T-helper 2 cell (primary cell): ENCODE results near the gene MAML2.

Experiments used
- DNase-seq, 5 experiments: peaks; one replicate each; pipeline versions ENCODE4 v3.0.0 to v3.0.0-alpha.2; 2012 to 2022

MAML2 gene

DNA sequence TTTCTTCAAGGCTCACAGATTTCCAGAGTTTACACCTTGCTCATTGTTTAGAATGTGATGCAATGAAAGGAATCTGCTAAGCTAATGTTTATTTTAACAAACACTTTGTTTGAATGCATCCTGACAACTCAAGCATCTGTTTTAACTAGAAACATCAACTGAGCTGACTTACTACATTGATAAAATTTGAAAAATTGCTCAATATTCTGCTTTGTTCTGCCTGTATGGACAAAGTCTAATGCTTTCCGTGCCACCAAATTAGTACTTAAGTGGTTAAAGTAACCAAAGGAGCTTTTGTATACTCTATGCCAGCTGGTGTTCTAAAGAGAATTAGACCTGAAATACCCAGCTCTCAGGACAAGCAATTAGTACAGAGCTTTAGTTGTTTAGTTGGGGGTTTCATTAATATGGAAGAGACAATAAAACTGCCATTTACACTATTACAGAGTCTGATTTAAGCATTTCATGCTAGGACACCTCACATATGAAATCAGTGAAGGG, 105.2 kb downstream of the MAML2 start:
- no peak for DNase-seq

DNA sequence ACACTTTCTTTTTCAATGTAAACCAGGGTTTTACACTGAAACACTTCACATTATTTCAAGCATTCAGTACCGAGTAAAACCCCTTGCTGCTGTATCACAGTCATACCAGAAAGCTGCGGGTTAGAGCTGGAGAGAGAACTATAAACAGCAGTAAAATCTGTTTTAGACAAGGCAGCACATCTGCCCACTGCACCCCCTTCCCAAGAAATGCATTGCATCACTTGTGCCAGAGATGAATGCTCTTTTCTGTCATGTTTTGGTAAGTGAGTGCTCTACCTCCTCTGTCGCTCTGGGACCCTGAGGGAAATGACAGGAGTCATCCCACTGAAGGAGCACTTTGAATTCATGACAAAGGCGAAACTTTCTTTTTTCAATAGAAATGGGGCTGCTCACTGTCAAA, 107.2 kb downstream of the MAML2 start:
- DNase-seq, result peak in 2 of 5 experiments; percentile 38 to 95

DNA sequence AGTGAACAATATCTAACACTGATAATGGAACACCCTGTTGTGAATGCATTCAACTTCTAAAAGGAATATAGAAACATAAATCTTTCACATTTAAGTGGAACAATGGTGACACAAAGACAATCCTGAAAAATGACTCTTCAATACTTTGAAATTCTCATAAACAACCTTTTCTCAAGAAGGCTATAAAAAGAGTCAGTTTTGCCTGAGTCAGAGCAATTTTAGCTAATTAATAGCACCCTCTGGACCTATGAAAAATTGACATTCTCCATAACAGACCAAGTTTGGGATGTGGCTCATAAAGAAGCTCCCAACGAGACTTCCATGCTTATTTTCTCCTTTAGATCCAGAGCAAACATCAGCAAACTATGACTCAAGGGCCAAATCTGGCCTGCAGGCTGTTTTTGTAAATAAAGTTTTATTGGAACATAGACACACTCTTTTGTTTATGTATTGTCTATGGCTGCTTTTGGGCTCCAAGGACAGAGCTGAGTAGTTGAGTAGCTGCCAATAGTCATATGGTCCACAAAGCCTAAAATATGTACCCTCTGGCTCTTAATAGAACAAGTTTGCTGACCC, 108.0 kb downstream of the MAML2 start:
- DNase-seq, result no peak

DNA sequence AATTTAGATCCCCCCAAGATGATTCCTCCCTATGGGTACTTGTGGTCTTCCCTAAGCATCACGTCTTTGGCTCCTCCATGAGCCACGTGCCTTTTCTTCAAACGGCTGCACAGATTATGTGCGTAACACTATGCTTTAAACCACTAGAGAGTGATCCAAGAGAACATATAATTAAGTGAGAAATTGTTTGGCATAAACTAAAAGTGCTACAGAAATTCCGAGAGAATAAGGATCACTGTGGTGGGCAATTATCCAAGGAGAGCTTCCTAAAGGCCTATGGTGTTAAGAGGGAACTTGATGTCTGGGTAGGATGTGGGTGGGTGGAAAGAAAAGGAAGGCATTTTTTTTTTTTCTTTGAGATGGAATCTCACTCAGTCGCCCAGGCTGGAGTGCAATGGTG, 110.9 kb downstream of the MAML2 start:
- DNase-seq, result no peak

DNA sequence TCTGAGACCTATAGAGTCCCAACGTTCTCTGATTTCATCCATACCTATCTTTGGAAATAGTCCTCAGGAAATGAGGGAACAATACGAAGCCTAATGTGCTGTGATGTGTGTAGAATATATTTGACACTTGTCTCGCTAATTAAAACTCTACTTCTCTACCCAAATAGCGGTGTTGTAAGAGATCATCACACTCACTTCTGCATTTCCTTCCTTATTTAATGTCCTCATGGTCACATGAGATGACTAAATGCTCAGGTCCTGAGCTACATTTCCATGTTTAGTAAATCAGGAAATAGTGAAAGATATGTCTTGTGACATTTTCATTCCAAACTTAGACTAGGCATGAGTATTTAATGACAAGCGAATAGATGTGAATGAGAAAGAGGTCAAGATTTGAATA, 112.3 kb downstream of the MAML2 start:
- no peak for DNase-seq

DNA sequence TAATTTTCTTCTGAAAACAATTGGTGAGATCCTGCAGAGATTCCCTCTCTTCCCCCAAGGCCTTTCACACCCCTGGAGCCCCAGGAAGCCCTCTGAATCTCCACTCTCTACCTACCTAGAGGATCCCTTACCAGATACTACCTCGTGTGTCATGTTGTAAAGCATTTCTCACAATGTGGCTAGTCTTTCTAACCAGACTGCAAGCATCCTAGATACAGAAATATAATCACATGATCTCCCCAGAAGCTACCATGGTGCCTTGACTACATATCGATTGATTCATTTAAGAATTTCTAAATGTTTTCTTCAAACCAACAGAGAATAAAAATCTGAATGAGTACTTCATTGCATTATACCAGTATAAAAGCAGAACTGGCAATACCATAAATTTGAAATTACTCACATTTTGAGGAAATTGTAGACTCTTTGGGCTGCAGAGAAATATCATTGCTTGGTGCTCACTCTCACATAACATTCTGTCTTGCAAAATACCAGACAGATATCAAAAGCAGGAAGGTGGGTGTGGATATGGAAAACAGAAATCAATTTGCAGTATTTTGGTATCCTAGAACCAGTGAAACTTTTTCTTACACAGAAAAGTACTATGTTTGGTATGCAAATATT, 113.5 kb downstream of the MAML2 start:
- DNase-seq, result peak in 1 of 5 experiments; percentile 45

DNA sequence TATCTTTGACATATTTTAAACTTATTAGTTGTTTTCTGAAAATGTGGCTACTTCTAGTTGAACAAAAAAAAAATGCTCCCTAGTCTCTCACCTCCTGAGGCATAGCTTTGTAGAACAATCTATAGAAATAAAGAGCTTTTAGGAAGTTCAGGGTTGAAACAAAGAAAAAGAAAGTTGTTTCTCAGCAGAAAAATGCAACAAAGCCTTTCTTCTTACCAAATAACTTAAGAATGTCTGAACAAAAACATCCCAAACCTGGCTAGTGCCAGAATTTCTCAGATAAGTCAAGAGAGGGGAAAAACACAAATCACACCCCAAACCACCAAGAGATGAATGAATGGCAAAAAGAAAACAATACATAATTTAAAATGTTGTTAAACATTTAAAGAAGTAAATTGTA, 114.1 kb downstream of the MAML2 start:
- DNase-seq, result no peak

DNA sequence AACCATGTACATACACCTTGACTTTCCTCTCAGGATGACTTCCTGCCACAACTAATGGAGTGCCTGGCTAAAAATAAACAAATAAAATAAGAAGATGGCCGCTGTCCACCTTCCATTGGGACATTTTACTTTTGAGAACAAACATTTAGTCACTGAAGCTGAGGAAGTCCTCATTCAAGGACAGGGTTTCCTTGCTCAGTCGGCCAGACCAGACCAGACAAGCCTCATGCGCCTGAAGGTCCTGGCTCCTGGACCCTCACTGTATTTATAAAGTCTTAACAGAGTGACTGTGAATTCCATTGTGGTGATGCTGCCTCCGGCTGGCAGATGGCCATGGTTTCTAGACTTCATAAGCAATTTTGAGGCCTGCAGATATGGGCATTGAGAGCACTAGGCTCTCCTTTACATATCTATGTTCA, 114.5 kb downstream of the MAML2 start:
- DNase-seq, result no peak

DNA sequence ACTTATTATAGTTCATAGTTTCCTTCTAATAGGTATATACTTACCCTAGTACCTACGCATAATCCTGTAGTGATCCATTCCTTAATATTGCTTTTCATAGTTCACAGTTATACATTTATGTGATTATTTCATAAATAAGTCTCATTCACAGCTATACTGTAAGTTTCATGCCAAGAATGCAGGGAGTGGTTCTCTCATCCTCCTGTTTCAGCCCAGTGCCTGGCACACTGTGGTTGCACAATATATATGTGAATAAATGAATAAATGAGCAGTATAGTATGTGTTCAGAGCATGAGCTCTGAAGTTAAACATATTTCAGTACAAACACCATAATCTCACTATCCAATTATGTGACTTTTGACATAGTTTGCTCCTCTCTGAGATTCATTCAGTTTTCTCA, 115.8 kb downstream of the MAML2 start:
- DNase-seq, result no peak

DNA sequence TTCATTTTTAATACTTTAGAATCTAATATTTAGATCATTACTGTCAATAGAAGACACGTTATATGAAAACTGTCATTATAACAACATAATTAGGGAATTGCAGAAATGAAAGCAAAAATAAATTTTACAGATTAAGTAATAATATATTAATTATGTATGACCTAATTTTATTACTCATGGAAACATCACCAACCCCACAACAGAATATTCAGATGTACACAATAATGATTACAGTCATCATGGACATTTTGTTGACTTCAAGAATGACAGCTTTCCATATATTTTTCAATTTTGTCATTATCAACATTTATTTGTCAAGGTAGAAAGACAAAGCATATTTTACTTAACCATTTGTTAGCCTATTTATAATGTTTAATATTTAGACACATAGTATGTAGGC, 119.9 kb downstream of the MAML2 start:
- DNase-seq, result no peak

DNA sequence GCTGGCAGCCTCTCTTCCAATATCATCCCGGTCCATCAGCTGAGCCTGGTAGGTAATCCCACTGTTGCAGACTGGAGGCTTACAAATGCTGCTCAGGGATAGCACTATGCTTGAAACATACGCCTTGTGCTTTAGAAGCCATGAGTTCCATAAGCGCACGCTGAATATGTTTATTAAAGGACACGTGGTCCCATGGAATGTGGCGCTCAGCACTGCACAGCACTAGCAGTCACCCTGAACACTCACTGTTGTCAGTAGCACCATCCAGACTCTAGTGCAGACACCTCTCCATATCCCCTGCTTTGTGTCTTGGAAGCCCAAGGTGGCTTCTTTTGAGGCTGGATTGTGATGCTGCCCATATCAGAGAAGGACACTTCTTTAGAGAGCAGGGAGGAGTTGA, 120.9 kb downstream of the MAML2 start:
- DNase-seq, result no peak

DNA sequence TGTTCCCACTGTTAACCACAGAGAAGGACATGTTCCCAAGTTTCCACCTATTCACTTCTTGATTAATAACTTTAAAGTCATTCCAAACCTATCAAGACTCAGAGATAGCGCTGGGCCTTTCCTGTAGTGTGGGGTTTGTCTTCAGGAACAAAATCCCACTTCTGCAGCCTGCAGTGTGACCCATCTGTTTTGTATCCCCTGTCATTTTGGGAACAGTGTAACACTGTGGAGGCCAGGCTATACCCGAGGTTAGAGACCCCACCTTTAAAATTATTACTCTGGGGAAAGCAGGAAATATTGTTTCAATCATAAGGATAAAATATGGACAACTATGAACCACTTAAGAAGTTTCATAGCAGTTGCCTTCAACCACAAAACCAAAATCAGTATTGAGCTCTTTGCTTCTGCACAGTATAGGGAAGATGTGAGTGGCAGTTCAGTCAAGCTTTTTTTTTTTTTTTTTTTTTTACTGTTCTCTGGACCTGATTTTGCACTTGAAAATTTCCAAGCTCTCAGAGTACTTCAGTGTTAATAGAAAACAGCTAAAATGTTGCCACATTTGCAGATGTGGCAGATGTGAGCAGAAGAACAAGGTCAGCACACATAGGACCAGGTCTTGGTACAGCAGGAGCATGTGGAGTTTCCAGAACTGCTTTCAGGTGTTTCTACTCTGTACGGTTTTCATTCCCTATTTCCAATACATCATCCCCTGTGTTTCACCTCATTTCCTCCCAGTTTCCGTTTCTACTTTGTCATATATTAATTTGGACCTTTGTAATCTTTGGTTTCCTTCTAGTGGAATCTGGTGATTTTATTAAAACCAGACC, 121.5 kb downstream of the MAML2 start:
- peak in 1 of 5 experiments; percentile 71 for DNase-seq

DNA sequence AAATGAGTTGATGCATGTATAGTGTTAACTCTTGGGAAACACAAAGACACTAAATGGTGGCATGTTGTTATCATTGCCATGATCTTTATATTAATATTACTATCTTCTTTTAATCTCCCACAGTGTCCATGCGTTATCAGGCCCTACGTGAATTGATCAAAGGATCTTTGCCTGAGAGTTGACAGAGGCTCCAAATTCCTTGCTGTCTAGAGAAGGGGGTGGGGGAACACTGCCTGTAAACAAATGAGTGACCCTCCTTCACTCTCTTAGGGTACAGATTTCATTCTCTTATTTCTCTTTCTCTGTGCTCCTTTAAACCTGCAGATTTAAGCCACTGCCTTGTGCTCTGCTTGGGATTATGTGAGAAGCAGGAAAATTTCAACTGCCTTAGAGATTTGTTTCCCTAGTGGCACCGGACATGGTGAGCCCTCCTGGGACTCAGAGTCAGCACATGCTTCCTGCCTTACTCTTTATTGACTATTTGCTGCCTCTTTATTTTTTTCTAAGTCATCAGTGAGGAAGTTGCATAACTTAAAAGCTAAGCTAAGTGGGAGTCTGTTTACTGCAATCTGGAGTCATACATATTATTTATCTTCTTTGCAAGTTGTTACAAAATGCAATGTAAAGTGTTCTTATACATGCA, 122.9 kb downstream of the MAML2 start:
- no peak for DNase-seq

DNA sequence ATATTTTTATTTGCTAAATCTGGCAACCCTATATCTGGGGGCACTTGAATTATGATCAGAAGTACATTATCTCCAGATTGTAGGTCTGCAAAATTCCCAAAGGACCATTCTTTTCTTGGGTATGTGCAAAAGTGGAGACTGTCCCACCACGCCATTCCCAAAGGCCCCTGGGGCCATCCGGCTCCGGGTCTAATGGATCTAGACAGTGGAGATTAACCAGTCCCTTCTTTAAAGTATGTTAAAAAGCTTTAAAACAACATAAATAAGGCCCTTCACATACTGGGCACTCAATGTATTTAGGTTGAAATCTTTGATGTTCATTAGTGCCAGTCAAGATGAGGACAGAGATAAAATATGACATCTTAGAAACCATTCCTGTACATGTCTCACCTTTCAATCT, 124.1 kb downstream of the MAML2 start:
- no peak for DNase-seq

DNA sequence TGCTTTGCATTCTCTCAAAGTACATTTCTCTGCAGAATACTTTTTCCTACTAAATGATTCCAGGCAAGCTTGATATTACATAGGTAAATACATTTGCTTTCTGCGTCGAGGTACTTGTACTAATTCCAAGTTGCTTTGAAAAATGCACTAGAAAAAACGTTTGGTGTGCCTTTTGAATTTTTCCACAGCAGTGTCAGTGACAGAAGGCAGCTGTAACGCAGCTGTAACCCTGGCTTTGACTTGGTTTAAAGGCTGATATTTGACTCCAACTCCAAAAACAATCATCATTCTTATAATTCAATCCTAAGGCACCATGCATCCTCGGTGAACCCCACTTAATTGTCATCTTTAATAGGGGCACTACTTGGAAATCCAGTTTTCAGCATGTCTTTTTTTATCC, 125.0 kb downstream of the MAML2 start:
- DNase-seq, result no peak

DNA sequence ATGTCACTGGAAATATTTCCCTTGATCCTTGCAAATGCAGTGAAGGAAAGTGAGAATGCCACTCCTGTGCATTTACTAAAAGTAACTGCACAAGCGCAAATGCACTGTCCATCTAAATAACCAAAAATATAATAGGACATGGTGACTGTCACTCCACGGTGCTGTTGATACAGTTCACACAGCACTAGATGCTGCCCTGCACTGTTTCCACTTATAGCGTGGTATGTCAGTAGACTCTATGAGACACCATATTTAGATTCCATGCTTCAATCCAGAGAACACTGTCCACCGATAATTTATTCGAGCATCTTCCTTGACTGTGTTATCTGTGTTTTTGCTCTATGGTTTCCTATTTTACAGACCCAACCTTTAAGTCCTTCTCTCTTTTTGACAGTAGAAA, 125.8 kb downstream of the MAML2 start:
- DNase-seq, result no peak

DNA sequence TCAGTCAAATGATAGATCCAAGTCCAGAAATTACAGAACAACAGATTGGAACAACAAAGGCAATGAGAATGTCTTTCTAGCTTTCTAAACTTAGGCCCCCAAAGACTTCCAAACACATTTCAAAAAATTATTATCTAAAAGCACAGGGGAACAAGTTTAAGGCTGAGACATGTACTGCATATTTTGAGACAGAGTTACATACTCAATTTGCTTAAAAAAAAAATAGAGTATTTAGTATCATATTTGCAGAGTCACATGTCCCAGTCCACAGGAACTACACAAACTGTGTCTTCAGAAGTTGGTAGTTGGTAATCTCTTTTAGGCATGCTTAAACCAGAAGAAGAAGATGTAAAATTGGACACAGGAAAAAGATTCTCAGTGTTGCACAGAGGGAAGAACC, 127.2 kb downstream of the MAML2 start:
- DNase-seq, result peak in 1 of 5 experiments; percentile 53

DNA sequence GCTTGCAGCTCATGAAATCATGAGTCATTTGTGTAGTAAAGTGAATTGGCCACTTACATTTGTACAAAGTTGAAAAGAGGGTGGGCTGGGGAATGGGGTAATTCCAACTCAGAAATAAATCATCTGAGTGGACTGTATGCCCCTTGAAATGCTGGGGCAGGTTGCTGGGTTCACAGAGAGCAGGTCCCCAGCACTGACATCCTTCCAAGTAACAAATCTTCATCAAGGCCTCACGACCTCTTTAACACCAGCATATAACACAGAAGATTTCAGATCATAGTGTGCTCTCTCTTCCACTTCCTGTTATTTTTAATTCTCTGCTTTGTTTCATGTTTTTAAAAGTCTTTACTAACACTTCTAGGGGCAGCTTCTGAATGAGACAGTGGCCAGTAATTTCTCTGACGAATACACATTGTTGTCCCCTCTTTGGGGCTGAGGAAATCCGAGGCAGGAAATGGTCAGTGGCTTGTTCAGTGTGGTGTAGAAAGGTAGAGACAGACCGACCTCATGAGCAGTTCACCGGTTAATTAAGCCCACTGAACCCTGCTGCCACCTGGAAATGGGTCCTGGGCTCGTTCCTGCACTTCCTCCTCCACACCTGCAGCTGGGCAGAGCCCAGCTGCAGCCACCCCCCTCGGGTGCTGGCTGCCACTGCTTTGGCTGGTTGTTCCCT, 127.7 kb downstream of the MAML2 start:
- DNase-seq, result peak in 2 of 5 experiments; percentile 25 to 79

DNA sequence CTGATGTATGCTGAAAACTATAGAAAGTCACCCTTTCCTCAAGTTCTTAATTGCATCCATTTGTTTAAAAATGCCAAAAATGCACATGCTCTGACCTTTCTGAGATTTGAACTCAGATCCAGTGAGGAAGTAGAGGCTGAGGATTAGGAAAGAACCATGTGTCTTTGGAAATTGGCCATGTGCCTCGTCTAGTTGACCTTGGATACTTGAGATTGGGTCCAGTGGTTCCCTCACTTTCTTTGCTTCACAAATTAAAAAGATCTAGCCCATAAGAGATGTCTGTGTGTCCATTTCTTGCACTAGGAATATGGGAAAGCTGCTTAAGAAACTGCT, 128.3 kb downstream of the MAML2 start:
- DNase-seq, result no peak

DNA sequence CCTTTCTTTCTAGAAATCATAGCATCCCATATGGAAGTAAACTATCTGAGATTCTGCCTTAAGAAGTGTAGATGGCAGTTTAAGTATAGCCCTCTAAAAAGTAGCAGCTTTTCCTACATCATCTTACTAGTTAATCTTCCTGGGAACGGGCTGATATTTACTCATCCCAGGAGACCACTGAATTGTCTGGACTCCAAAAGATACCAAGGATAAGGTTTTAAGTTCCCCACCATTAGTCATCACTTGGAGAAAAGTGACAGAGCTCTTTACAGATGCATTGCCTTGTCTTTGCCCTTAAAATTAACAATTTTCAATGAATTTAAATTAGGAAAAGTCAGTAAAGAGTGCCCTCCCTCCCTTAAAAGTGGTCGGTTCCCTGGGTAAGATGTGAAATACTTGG, 129.5 kb downstream of the MAML2 start:
- no peak for DNase-seq

DNA sequence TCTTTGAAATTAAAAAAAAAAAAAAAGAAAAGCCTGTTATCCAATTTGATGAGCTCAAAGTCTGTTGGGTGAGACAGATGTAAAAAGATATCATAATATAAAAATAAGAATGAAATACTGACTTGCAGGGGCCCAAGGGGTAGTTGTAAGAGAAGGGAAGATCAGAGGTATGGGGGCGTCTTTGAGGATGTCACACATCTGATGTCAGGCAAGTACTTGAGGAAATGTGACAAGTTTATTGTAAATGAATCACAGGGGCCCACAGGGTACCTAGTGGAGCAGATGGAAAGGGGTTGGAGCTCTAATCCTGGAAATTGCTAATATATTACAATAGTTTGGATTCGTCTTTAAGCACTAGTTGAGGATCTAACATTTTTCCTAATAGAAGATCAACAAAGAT, 131.6 kb downstream of the MAML2 start:
- no peak for DNase-seq

DNA sequence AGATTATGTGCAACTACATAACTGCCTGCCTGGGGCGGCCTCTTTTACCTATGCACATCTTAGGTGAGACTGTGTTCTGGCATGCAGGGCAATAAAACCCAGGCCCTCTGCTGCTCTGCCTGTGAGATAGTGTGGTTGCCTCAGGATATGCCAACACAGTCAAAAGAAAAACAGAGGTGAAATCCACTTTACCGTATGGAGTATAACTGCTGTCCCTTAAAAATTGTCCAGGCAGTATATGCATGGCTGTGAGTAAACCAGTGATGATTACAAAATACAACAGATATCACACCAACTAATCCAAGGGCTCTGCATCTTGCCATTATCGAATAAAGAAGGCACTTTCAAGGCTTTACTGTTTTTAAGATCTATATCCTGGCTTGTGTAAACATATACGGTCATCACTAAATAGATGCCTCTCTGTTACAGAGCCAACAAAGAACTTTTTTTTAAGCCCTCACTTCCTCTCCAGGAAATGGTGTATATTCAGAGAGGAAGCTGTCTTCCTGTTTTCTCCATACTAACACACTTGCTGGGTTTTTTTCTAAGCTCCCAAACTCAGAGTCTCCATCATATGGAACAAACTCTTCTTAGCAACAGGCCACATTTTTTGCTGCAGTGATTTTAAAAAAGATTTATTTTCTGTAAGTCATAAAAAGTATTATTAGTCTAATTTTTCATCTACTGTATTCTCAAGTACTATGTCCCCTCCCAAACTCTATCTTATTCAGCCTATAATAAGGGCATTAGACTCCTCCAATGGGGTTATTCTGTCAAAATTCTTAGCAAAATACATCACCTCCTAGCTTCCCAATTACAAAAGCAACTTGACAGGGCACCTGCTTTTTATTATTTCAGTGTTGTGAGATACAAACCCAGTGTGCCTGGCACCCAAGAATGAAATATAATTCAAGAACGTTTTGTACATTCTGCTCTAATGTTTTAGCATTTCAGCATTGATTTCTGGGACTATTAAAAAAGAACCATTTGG, 135.2 kb downstream of the MAML2 start:
- peak in 2 of 5 experiments; percentile 35 to 75 for DNase-seq
